ENCODE measurements around the gene MDM4. TPM values are rescaled to one million over a fixed set of nuclear protein-coding genes. Genes with fewer than 3 reads are reported as not detected.

The MDM4 gene
- total RNA-seq, 1 donor from 2014 or later, result 9.9 TPM

GRCh38 chr1:204591473-204592090, 75.4 kb downstream of the MDM4 start:
- no peaks in the 10 kb centered on the region for H3K27me3 ChIP-seq
- no peaks in the 10 kb centered on the region for H3K9me3 ChIP-seq
- H3K4me1 ChIP-seq, result no peaks in the 10 kb centered on the region
- intact Hi-C loops (cut with DNase I), result no loop called here
- TF ChIP-seq CTCF (IDR thresholded peaks at IDR 0.05), result no peak
- H3K36me3 ChIP-seq, result no peaks in the 10 kb centered on the region
- no peak overlapping the region for H3K4me3 ChIP-seq
- no peak overlapping the region for H3K27ac ChIP-seq
- DNase-seq (ENCODE audit: low spot score in 2 of 2), result no peak

- no peaks in the 10 kb centered on the region for H3K4me1 ChIP-seq
- H3K27me3 ChIP-seq, result no peaks in the 10 kb centered on the region
- H3K9me3 ChIP-seq, result no peaks in the 10 kb centered on the region
- H3K36me3 ChIP-seq, result no peaks in the 10 kb centered on the region
- TF ChIP-seq CTCF (IDR thresholded peaks at IDR 0.05), result no peak
- no peak overlapping the region for H3K4me3 ChIP-seq
- no peak for DNase-seq (ENCODE audit: low spot score in 2 of 2)
- intact Hi-C loops (cut with DNase I), result no loop called here
- H3K27ac ChIP-seq, result no peak overlapping the region
These were observed 76.2 kb downstream of the MDM4 start for GRCh38 chr1:204592246-204592948.

GRCh38 chr1:204598319-204598969, 82.2 kb downstream of the MDM4 start:
- no peaks in the 10 kb centered on the region for H3K36me3 ChIP-seq

DNA sequence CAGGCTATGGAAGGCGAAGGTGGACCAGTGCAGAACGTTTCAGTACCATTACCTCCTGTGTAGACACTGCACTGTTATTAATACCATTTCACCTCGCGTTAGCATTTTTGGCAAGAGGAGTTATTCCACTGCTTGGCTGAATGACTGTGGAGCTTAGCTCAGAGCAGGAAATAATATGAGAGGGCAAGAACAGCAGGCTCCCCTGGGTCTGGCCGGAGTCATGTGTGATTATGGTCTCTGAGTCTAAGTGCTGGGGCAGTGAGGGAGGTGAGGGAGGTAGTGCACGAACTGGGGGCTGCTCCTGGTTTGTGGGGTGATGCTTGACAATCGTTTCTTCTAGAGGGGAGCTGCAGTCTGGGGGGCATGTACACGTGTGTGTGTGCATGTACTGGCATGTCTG, 82.9 kb downstream of the MDM4 start:
- no peaks in the 10 kb centered on the region for H3K9me3 ChIP-seq
- no peak overlapping the region for H3K4me3 ChIP-seq
- H3K27me3 ChIP-seq, result no peaks in the 10 kb centered on the region
- TF ChIP-seq CTCF (IDR thresholded peaks at IDR 0.05), result no peak
- DNase-seq (ENCODE audit: low spot score in 2 of 2), result no peak
- H3K27ac ChIP-seq, result no peak overlapping the region
- no peaks in the 10 kb centered on the region for H3K36me3 ChIP-seq
- intact Hi-C loops (cut with DNase I), result no loop called here
- H3K4me1 ChIP-seq, result no peaks in the 10 kb centered on the region

More at GRCh38 chr1:204598319-204598969, 82.2 kb downstream of the MDM4 start:
- Histone ChIP-seq H3K4me1 (no peaks in the 10 kb centered on the region), H3K9me3 (no peaks in the 10 kb centered on the region), H3K27me3 (no peaks in the 10 kb centered on the region), H3K4me3 (no peak overlapping the region), H3K27ac (no peak overlapping the region)
- intact Hi-C loops (cut with DNase I), result no loop called here
- no peak for TF ChIP-seq CTCF (IDR thresholded peaks at IDR 0.05)
- no peak for DNase-seq (ENCODE audit: low spot score in 2 of 2)

GRCh38 chr1:204599596-204599995, 83.4 kb downstream of the MDM4 start:
- Histone ChIP-seq H3K36me3 (no peaks in the 10 kb centered on the region), H3K27ac (no peak overlapping the region), H3K9me3 (no peaks in the 10 kb centered on the region), H3K4me3 (no peak overlapping the region), H3K27me3 (no peaks in the 10 kb centered on the region), H3K4me1 (no peaks in the 10 kb centered on the region)
- TF ChIP-seq CTCF (IDR thresholded peaks at IDR 0.05), result no peak
- no peak for DNase-seq (ENCODE audit: low spot score in 2 of 2)
- intact Hi-C loops (cut with DNase I), result no loop called here
